Small intestine (tissue), 7 donors: ENCODE measurements around the gene PLCH1. TPM values are rescaled to one million over a fixed set of nuclear protein-coding genes. Genes with fewer than 3 reads are reported as not detected.

Experiments
- DNase-seq, 2 donors: peaks; one replicate each; pipeline versions ENCODE4 v3.0.0 to v3.0.0-alpha.2; 2013
- FAIRE-seq: peaks from 2 replicates; lab custom pipeline; 2012; peaks lifted over from hg19 to GRCh38; lab: Jason Lieb, UNC
- H3K27ac ChIP-seq, 3 donors: one replicate each; pipeline ENCODE4 v1.5.1; 2013; ENCODE audit warnings: low read length in 2 of 3, mild to moderate bottlenecking in 2 of 3, control low read depth in 1 of 3, inconsistent platforms in 1 of 3, low read depth in 1 of 3, moderate library complexity in 1 of 3
- H3K27me3 ChIP-seq, 3 donors: one replicate each; pipeline ENCODE4 v1.6.1; 2013; ENCODE audit warnings: low read length in 3 of 3, inconsistent platforms in 1 of 3; ENCODE audit not compliant: control insufficient read depth in 3 of 3, insufficient read depth in 3 of 3
- H3K36me3 ChIP-seq, 3 donors: one replicate each; pipeline ENCODE4 v1.6.1; 2013; ENCODE audit warnings: low read length in 3 of 3, inconsistent platforms in 1 of 3, low read depth in 1 of 3, mild to moderate bottlenecking in 1 of 3, moderate library complexity in 1 of 3; ENCODE audit not compliant: control insufficient read depth in 3 of 3, insufficient read depth in 2 of 3
- H3K4me1 ChIP-seq, 3 donors: one replicate each; pipeline ENCODE4 v1.6.1; 2013; ENCODE audit warnings: low read length in 2 of 3, inconsistent platforms in 1 of 3, low read depth in 1 of 3, mild to moderate bottlenecking in 1 of 3, moderate library complexity in 1 of 3; ENCODE audit not compliant: control insufficient read depth in 3 of 3, insufficient read depth in 2 of 3
- H3K4me3 ChIP-seq, 3 donors: one replicate each; pipeline ENCODE4 v1.5.1; 2013; ENCODE audit warnings: low read length in 3 of 3, control low read depth in 1 of 3, inconsistent platforms in 1 of 3, low read depth in 1 of 3, mild to moderate bottlenecking in 1 of 3, moderate library complexity in 1 of 3
- H3K9me3 ChIP-seq, 2 donors: one replicate each; pipeline ENCODE4 v1.6.1; 2013; ENCODE audit warnings: low read depth in 1 of 2, low read length in 1 of 2; ENCODE audit not compliant: control insufficient read depth in 2 of 2, insufficient read depth in 1 of 2
- WGBS, 3 donors: extraction: QIAGEN DNeasy Blood & Tissue Kit; methylation state at CpG; one replicate each; pipeline ENCODE4 v1.1.7; 2013; 5-methylcytosine and 5-hydroxymethylcytosine counted together
- polyA plus RNA-seq, 4 donors: library from polyadenylated mRNA; stranded (reverse) in 3 of 4; unstranded in 1 of 4; fragments of 200-250 nt in 3 of 4; fragments of 120-200 nt in 1 of 4; gene quantifications; one replicate each; pipeline versions ENCODE4 v1.2.1 to v1.2.3, GENCODE V29; 2013
- donor health status: healthy with polysubstance abuse.
- donor health status: control.
- donor health status: control.
- donor health status: Bipolar disorder and iron deficiency.
- donor health status: healthy.

PLCH1 gene
- polyA plus RNA-seq, 4 donors, result 1.4 to 9.7 (median 2.8) TPM

DNA sequence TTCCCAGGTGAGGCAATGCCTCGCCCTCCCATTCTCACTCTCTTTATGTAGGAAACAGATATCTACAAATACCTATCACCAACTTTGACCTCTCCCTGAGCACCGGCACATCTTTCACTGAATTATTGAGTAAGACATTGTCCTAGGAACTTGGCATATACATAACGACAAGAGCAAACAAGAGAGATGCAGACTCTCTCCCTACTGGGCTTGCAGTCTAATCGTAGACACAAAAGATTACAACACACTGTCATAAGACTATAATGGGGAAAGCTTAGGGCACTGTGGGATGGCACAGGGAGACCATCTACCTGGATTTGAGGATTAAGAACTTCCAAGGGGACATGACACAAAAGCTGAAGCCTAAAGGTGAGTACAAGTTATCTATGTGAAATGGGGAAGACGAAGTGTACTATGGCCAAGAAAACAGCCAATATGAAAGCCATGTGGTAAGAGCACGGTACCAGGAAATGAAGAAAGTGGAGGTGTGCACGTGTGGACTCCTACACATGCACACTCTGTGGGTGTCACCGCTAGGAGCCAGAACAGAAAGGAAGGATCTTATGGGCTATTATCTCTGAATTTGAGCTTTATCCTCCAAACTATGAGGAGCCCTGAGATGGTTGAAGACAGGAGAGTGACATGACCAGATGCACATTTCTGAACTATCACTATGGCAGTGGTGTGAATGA, 232.6 kb downstream of the PLCH1 start:
- Histone ChIP-seq H3K4me1 (no peaks in the 10 kb centered on the region), H3K27ac (no peak overlapping the region), H3K27me3 (no peaks in the 10 kb centered on the region), H3K36me3 (peaks cover 0 to 7% (median 0%) of the 10 kb centered on the region in 3 donors), H3K4me3 (no peak overlapping the region), H3K9me3 (peaks cover 0 to 7% of the 10 kb centered on the region in 2 donors)
- WGBS, 3 donors, result 89 to 90% (median 90%) methylated on average over 8 of the region's 8 CpGs
- no peak for FAIRE-seq
- DNase-seq, result peak in 1 of 2 donors; percentile 31

DNA sequence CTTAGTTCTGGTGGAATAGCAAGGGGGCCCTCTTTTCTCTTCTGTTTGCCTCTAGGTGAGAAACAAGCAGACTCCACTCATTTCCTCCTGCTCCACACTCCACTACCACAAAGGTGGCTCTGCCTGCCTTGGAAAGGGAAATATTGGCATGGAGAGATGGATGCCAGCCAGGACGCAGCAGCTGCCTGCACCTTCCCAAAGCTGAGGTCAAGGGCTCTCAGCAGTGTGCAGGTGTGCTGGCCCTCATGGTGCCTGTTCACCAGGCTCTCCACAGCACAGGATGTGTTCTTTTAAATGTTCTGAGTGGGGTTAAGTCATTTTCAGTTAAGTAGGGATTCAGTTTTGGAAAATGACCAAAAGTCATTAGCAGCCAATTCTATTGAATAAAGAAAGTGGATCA, 240.2 kb downstream of the PLCH1 start:
- Histone ChIP-seq H3K4me1 (no peaks in the 10 kb centered on the region), H3K36me3 (peaks cover 2 to 3% (median 3%) of the 10 kb centered on the region in 3 donors), H3K9me3 (no peaks in the 10 kb centered on the region), H3K4me3 (no peak overlapping the region), H3K27ac (no peak overlapping the region), H3K27me3 (no peaks in the 10 kb centered on the region)
- DNase-seq (no peak), FAIRE-seq (no peak)
- 66 to 81% (median 80%) methylated on average over 1 of the region's 1 CpG for WGBS, 3 donors

DNA sequence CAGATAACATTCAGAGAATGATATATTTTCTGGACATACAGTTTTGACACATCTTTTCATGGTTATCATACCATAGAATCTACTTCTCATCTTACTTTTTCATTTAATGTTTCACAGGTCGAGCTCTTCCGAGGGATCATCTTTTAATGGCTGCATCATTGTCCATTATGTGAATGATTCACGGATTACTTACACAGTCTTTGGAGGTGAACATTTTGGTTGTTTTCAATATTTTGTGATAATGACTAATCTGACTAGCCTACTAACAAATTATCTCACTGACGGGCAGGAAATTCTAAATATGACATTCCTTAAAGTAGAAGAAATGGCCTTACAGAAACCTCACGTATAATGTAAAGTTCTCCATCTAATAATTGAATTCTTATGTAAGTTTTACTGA, 242.2 kb downstream of the PLCH1 start:
- WGBS, 3 donors, result 84 to 90% (median 87%) methylated on average over 5 of the region's 5 CpGs
- no peaks in the 10 kb centered on the region for H3K4me1 ChIP-seq
- H3K4me3 ChIP-seq, result no peak overlapping the region
- no peak for FAIRE-seq
- H3K27me3 ChIP-seq, result no peaks in the 10 kb centered on the region
- H3K27ac ChIP-seq, result no peak overlapping the region
- H3K9me3 ChIP-seq, result no peaks in the 10 kb centered on the region
- no peak for DNase-seq
- H3K36me3 ChIP-seq, result peaks cover 2 to 5% (median 3%) of the 10 kb centered on the region in 3 donors

DNA sequence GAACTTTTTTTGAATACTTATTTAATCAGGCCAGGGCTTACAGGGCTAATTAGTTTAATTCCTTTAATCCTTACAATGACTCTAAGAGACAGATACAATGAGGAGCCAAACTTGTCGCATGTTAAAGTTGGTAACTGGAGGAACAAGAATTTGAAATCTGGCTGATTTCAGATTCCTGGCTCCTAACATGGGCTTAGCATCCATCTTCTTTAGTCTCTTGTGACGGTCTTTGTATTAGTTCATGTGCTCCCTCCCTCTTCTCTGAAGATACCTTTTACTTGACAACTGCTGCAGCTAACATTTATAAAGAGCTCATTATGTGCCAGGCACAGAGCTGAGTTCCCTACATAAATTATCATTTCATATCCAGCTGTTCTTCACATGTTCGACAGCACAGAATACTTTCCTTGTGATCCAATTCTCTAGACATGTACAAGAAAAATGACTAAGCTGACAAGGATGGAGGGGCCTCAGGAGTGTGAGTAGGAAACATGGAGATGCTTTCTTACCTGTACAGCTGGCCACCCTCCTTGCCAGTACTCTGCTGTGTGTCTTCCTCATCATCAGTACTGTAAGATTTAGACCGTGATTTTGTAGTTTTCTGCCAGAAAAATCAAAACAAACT, 244.6 kb downstream of the PLCH1 start:
- no peak for FAIRE-seq
- Histone ChIP-seq H3K36me3 (peaks cover 2 to 7% (median 5%) of the 10 kb centered on the region in 3 donors), H3K27ac (no peak overlapping the region), H3K4me1 (no peaks in the 10 kb centered on the region), H3K9me3 (no peaks in the 10 kb centered on the region), H3K27me3 (no peaks in the 10 kb centered on the region), H3K4me3 (no peak overlapping the region)
- DNase-seq, result no peak
- WGBS, 3 donors, result 73 to 89% (median 82%) methylated on average over 4 of the region's 4 CpGs

DNA sequence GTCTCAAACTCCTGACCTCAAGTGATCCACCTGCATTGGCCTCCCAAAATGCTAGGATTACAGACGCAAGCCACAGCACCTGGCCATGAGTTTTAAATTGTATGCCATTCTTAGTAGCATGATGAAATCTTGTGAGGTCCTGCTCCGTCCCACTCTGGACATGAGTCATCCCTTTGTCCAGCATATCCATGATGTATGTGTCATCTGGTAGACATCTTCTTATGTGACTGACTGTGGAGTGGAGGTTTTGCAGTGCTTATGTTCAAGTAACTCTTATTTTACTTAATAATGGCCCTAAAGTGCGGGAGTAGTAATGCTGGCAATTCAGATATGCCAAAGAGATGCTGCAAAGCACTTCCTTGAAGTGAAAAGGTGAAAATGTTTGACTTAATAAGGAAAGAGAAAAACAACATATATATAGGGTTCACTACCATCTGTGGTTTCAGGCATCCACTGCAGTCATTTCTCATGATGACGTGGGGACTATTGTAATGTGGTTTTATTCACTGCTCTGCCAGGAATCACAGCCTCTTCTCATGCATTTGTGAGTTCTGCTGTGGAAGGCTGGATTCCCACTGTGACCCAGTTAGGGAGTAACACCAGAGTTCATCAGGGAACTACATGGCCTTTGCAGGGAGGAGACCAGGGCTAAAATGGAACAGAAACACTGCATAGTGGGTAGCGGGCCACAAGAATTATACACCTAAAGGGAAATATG, 246.8 kb downstream of the PLCH1 start:
- no peak overlapping the region for H3K27ac ChIP-seq
- no peaks in the 10 kb centered on the region for H3K27me3 ChIP-seq
- WGBS, 3 donors, result 84 to 92% (median 86%) methylated on average over 5 of the region's 5 CpGs
- no peak for FAIRE-seq
- no peaks in the 10 kb centered on the region for H3K4me1 ChIP-seq
- peaks cover 2 to 7% (median 2%) of the 10 kb centered on the region in 3 donors for H3K36me3 ChIP-seq
- no peaks in the 10 kb centered on the region for H3K9me3 ChIP-seq
- no peak overlapping the region for H3K4me3 ChIP-seq
- DNase-seq, result no peak

DNA sequence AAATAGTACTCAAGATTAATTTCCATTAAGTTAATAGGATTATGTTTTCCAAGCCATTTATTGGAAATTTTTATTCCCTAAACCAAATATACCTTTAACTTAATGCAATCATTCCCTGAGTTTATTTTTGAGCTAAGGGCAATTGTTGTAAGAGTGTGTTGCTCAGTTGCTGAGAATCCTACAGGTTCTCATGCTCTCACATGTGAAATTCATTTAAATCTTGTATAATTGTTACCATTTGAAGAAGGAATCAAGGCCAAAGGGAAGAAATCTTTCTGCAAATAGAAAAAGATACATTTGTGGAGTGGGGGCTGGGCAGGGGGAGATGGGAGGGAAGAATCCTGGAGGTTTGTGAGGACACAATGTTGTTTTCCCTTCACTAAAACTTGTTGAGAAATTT, 248.7 kb downstream of the PLCH1 start:
- no peaks in the 10 kb centered on the region for H3K9me3 ChIP-seq
- no peaks in the 10 kb centered on the region for H3K27me3 ChIP-seq
- peaks cover 2 to 7% (median 4%) of the 10 kb centered on the region in 3 donors for H3K36me3 ChIP-seq
- no peak overlapping the region for H3K4me3 ChIP-seq
- no peak overlapping the region for H3K27ac ChIP-seq
- no peaks in the 10 kb centered on the region for H3K4me1 ChIP-seq
- DNase-seq (no peak), FAIRE-seq (no peak)

DNA sequence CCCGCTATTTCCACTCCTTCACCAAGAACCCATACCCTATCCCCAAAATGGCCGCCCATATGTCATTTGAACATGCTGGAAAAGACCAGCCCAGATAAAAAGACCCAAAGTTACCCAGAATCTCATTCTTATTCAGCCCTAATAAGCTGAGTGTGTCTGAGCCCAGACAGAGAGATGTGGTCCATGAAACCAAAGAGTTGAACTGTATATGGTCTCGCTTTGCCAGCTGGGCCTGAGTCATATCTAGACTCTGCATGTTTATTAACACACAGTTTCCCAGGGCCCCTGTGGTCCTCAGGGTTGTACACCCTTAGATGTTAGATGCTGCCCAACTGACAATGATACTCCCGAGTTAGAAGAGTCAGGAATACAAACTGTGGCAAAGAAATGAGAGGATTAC, 249.5 kb downstream of the PLCH1 start:
- Histone ChIP-seq H3K9me3 (no peaks in the 10 kb centered on the region), H3K36me3 (peaks cover 0 to 6% (median 4%) of the 10 kb centered on the region in 3 donors), H3K27me3 (no peaks in the 10 kb centered on the region), H3K27ac (no peak overlapping the region), H3K4me1 (no peaks in the 10 kb centered on the region), H3K4me3 (no peak overlapping the region)
- DNase-seq (no peak), FAIRE-seq (no peak)
- WGBS, 3 donors, result 84 to 96% (median 86%) methylated on average over 4 of the region's 4 CpGs

DNA sequence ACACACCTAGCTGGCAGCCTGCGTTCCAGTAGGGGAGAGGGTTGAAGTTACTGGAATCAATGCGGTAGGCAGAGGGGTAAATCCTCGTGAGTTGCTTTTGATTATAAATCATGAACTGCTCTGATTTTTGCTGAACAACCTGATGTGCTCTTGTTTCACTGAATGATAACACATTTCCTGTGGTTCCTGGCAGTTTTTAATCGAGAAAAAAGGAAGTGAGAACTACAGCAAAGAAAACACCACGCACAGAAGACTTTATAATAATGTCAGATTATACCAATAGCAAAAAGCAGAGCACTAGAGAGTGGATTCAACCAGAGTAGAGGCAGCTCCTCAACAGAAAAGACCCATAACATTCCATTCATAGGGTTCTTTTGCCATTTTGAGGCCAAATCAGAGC, 250.5 kb downstream of the PLCH1 start:
- Histone ChIP-seq H3K27ac (no peak overlapping the region), H3K4me3 (no peak overlapping the region), H3K27me3 (no peaks in the 10 kb centered on the region), H3K4me1 (no peaks in the 10 kb centered on the region), H3K36me3 (peaks cover 0 to 4% (median 4%) of the 10 kb centered on the region in 3 donors), H3K9me3 (no peaks in the 10 kb centered on the region)
- FAIRE-seq, result no peak
- DNase-seq, result no peak
- 56 to 79% (median 58%) methylated on average over 5 of the region's 5 CpGs for WGBS, 3 donors
